PC-3 (cell line): ENCODE data around the gene AFTPH.

Source experiments
- CTCF ChIP-seq: fragments of 300-600 bp; sonication (generic); conservative IDR thresholded peaks from 2 replicates; pipeline ENCODE4 v1.5.1; 2017; ENCODE audit warnings: antibody characterized with exemption, low read depth, mild to moderate bottlenecking, low read length
- EZH2 ChIP-seq: fragments of 300-600 bp; sonication (generic); IDR thresholded peaks from one replicate; pipeline ENCODE4 v1.6.1; 2017; ENCODE audit warnings: antibody characterized with exemption, mild to moderate bottlenecking, low read length; ENCODE audit not compliant: unreplicated experiment
- EZH2phosphoT487 ChIP-seq: fragments of 300-600 bp; sonication (generic); IDR thresholded peaks from 2 replicates; pipeline ENCODE4 v1.6.1; 2018; ENCODE audit warnings: mild to moderate bottlenecking, antibody characterized with exemption, low read length, borderline replicate concordance

DNA sequence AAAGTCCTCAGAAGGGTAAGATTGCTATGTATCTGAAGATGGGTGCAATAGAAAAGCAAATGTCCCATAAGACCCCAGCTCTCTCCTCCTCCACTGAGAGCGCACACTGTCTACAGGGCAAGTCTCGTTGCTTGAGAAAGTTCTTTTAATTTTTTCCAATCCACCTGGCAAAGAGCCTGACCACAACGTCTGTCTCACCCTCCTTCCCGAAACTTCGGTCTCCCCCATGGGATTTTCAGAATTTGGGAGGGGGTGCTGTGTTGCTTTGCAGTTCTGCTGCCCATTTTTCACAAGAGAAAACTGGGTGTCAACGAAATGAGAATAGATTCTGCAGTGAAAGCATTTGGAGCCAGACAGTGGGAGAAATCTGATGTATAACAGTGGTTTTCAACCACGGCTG lies 89.1 kb downstream of the AFTPH start:
- TF ChIP-seq CTCF: no peak
- TF ChIP-seq EZH2phosphoT487: no peak
- no peak for TF ChIP-seq EZH2
